ENCODE measurements around the gene USHBP1. TPM values are rescaled to one million over a fixed set of nuclear protein-coding genes. Genes with fewer than 3 reads are reported as not detected.

Gene USHBP1
- total and polyA plus RNA-seq, 2 of the 13 experiments (the other 11 are each of a cell fraction or from before 2014, with no cell fraction given): 0.15 to 1.5 TPM

DNA sequence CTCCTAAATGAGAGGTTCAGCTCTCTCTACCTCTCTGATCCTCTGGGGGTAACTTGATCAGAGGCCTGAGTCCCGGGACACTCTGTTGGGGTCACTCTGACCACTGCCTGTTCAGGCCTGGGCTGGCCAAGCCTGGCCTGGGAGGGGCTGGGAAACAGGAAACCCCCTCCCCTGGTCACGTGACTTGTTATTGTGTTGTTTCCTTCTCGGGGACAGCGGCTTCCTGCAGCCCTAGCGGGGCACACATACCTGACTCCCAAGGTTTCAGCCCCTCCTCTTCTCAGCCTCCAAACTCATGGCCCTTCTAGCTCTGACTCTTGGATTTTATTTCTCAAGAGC is at the start of gene USHBP1 (continued):
- no peak for TF ChIP-seq POLR2AphosphoS5 (IDR thresholded peaks at IDR 0.05; ENCODE audit: low read depth, low read length)
- TF ChIP-seq PHF21A (CRISPR knock-in tag; IDR thresholded peaks at IDR 0.05): peak; percentile 42; the same call in 1 of the 2 replicates
- peak; percentile 82 for TF ChIP-seq USF2 (IDR thresholded peaks at IDR 0.05; ENCODE audit: low read depth, low read length)
- peak; percentile 60; the same call in 1 of the 2 replicates for TF ChIP-seq USF2 (CRISPR knock-in tag; IDR thresholded peaks at IDR 0.05; ENCODE audit: borderline replicate concordance)
- 0 out of 2 replicates have a peak, but pooled peaks have one; percentile 13 for TF ChIP-seq NCOA2 (CRISPR knock-in tag; IDR thresholded peaks at IDR 0.05)
- TF ChIP-seq TFE3 (CRISPR knock-in tag; IDR thresholded peaks at IDR 0.05): peak; percentile 65; the same call in 1 of the 2 replicates
- no peak for TF ChIP-seq UBTF (CRISPR knock-in tag; IDR thresholded peaks at IDR 0.05)
- no peak for TF ChIP-seq SAFB2 (CRISPR knock-in tag; IDR thresholded peaks at IDR 0.05; ENCODE audit: borderline replicate concordance, low read depth)
- TF ChIP-seq GABPB1 (CRISPR knock-in tag; IDR thresholded peaks at IDR 0.05): peak; percentile 48; the same call in 1 of the 2 replicates
- TF ChIP-seq ERF (CRISPR knock-in tag; IDR thresholded peaks at IDR 0.05): 0 out of 2 replicates have a peak, but pooled peaks have one; percentile 15
- TF ChIP-seq, protein P1, sequence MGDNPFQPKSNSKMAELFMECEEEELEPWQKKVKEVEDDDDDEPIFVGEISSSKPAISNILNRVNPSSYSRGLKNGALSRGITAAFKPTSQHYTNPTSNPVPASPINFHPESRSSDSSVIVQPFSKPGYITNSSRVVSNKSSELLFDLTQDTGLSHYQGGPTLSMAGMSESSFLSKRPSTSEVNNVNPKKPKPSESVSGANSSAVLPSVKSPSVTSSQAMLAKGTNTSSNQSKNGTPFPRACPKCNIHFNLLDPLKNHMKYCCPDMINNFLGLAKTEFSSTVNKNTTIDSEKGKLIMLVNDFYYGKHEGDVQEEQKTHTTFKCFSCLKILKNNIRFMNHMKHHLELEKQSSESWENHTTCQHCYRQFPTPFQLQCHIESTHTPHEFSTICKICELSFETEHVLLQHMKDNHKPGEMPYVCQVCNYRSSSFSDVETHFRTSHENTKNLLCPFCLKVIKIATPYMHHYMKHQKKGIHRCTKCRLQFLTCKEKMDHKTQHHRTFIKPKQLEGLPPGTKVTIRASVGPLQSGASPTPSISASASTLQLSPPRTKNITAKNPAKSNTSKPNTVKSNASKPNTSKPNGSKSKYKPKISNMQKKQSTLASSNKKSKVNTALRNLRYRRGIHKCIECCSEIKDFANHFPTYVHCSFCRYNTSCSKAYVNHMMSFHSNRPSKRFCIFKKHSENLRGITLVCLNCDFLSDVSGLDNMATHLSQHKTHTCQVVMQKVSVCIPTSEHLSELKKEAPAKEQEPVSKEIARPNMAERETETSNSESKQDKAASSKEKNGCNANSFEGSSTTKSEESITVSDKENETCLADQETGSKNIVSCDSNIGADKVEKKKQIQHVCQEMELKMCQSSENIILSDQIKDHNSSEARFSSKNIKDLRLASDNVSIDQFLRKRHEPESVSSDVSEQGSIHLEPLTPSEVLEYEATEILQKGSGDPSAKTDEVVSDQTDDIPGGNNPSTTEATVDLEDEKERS (CRISPR knock-in tag; IDR thresholded peaks at IDR 0.05): no peak
- TF ChIP-seq, protein P2, sequence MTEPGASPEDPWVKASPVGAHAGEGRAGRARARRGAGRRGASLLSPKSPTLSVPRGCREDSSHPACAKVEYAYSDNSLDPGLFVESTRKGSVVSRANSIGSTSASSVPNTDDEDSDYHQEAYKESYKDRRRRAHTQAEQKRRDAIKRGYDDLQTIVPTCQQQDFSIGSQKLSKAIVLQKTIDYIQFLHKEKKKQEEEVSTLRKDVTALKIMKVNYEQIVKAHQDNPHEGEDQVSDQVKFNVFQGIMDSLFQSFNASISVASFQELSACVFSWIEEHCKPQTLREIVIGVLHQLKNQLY (CRISPR knock-in tag; IDR thresholded peaks at IDR 0.05): no peak
- no peak for TF ChIP-seq ZNF674 (CRISPR knock-in tag; IDR thresholded peaks at IDR 0.05; ENCODE audit: low read depth)
- TF ChIP-seq SOX5 (CRISPR knock-in tag; IDR thresholded peaks at IDR 0.05; ENCODE audit: borderline replicate concordance): peak; percentile 35; the same call in 1 of the 2 replicates
- no peak for TF ChIP-seq ZNF776 (CRISPR knock-in tag; IDR thresholded peaks at IDR 0.05)
- TF ChIP-seq IRF9 (CRISPR knock-in tag; IDR thresholded peaks at IDR 0.05; ENCODE audit: borderline replicate concordance): no peak
- no peak for TF ChIP-seq CCDC6 (CRISPR knock-in tag; IDR thresholded peaks at IDR 0.05)
- no peak for TF ChIP-seq ZMYM2 (CRISPR knock-in tag; IDR thresholded peaks at IDR 0.05)
- TF ChIP-seq ZFYVE20 (CRISPR knock-in tag; IDR thresholded peaks at IDR 0.05; ENCODE audit: borderline replicate concordance, low read depth): no peak
- TF ChIP-seq ZC3H13 (CRISPR knock-in tag; IDR thresholded peaks at IDR 0.05): no peak

Measured in HepG2 (cell line).